ENCODE results near the gene KRT28.

DNA sequence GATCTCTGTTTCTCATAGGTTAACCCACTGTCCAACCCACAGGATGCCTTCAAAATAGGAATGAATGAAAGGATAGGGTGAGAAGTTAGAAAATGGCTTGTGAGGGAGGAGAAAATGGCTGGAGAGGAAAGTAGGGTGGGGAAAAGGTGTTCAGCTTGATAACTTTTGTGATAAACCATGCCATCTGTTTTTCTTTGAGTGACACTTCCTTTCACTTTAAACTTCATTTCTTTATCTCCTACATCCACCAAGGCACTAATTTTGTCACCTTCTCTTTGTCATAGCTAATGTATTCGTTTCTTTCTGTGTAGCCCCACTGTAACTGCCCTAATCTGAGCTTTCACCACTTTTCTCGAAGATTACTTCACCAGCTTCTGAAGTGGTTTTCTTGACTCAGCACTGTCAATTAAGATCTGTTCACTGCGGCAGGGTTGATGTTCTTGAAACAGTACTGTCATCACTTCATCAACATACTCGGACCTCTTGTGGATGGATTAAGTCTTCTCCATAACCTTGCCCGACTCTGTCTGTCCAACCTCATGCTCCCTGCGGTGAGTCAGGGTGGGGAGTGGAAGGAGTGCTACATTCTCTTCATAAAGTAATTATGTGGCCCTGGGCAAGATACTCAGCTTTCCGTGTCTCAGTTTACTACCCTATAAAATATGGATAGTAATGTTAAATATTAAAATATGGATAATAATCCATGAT, 28.1 kb upstream of the KRT28 start:
- TF ChIP-seq, protein P1, sequence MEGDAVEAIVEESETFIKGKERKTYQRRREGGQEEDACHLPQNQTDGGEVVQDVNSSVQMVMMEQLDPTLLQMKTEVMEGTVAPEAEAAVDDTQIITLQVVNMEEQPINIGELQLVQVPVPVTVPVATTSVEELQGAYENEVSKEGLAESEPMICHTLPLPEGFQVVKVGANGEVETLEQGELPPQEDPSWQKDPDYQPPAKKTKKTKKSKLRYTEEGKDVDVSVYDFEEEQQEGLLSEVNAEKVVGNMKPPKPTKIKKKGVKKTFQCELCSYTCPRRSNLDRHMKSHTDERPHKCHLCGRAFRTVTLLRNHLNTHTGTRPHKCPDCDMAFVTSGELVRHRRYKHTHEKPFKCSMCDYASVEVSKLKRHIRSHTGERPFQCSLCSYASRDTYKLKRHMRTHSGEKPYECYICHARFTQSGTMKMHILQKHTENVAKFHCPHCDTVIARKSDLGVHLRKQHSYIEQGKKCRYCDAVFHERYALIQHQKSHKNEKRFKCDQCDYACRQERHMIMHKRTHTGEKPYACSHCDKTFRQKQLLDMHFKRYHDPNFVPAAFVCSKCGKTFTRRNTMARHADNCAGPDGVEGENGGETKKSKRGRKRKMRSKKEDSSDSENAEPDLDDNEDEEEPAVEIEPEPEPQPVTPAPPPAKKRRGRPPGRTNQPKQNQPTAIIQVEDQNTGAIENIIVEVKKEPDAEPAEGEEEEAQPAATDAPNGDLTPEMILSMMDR (conservative IDR thresholded peaks at IDR 0.05): no peak
- no peak for TF ChIP-seq ZFX (IDR thresholded peaks at IDR 0.05)

All from C4-2B (cell line).